ENCODE measurements around the gene MYCN.

The MYCN gene

GRCh38 chr2:15965564-15966019, 25.2 kb downstream of the MYCN start:
- CTCF ChIA-PET = no interaction called here
- POLR2A ChIA-PET = no interaction called here
- TF ChIP-seq PKNOX1 (IDR thresholded peaks at IDR 0.05) = no peak
- TF ChIP-seq ZNF384 (IDR thresholded peaks at IDR 0.05) = no peak
- no peak for TF ChIP-seq TARDBP (IDR thresholded peaks at IDR 0.05)
- no peak for TF ChIP-seq L3MBTL2 (conservative IDR thresholded peaks at IDR 0.05)
- no peak for TF ChIP-seq FOXM1 (IDR thresholded peaks at IDR 0.05; ENCODE audit: borderline replicate concordance)
- TF ChIP-seq ELF4 (IDR thresholded peaks at IDR 0.05) = no peak
- no peak for TF ChIP-seq NFRKB (IDR thresholded peaks at IDR 0.05)
- no peak for TF ChIP-seq CTBP1 (IDR thresholded peaks at IDR 0.05; ENCODE audit: borderline replicate concordance)
- no peak for TF ChIP-seq SUZ12 (IDR thresholded peaks at IDR 0.05)
- TF ChIP-seq FOXA1 (IDR thresholded peaks at IDR 0.05) = no peak
- no peak for TF ChIP-seq HDGF (IDR thresholded peaks at IDR 0.05; ENCODE audit: borderline replicate concordance)
- TF ChIP-seq ARNT (IDR thresholded peaks at IDR 0.05) = no peak
- no peak for TF ChIP-seq BHLHE40 (IDR thresholded peaks at IDR 0.05; ENCODE audit: borderline replicate concordance)
- TF ChIP-seq FOXK2 (IDR thresholded peaks at IDR 0.05) = no peak
- no peak for TF ChIP-seq LEF1 (IDR thresholded peaks at IDR 0.05; ENCODE audit: borderline replicate concordance)
- DNase-seq (ENCODE audit: extremely low spot score) = no peak

- CTCF ChIA-PET = no interaction called here
- POLR2A ChIA-PET = no interaction called here
- DNase-seq (ENCODE audit: extremely low spot score) = no peak
- no peak for TF ChIP-seq FOXM1 (IDR thresholded peaks at IDR 0.05; ENCODE audit: borderline replicate concordance)
- no peak for TF ChIP-seq ZNF384 (IDR thresholded peaks at IDR 0.05)
- no peak for TF ChIP-seq FOXK2 (IDR thresholded peaks at IDR 0.05)
Observed at GRCh38 chr2:15967415-15968279, 27.3 kb downstream of the MYCN start.

GRCh38 chr2:15968280-15969178, 28.2 kb downstream of the MYCN start:
- CTCF ChIA-PET = no interaction called here
- POLR2A ChIA-PET = no interaction called here
- TF ChIP-seq SUZ12 (IDR thresholded peaks at IDR 0.05) = no peak
- no peak for TF ChIP-seq HDGF (IDR thresholded peaks at IDR 0.05; ENCODE audit: borderline replicate concordance)
- TF ChIP-seq CTBP1 (IDR thresholded peaks at IDR 0.05; ENCODE audit: borderline replicate concordance) = no peak
- TF ChIP-seq ELF4 (IDR thresholded peaks at IDR 0.05) = no peak
- TF ChIP-seq FOXA1 (IDR thresholded peaks at IDR 0.05) = no peak
- no peak for TF ChIP-seq ZNF384 (IDR thresholded peaks at IDR 0.05)
- TF ChIP-seq SP1 (IDR thresholded peaks at IDR 0.05) = no peak
- TF ChIP-seq NFRKB (IDR thresholded peaks at IDR 0.05) = no peak
- no peak for TF ChIP-seq ARNT (IDR thresholded peaks at IDR 0.05)
- TF ChIP-seq FOXM1 (IDR thresholded peaks at IDR 0.05; ENCODE audit: borderline replicate concordance) = no peak
- TF ChIP-seq FOXK2 (IDR thresholded peaks at IDR 0.05) = no peak
- no peak for DNase-seq (ENCODE audit: extremely low spot score)

GRCh38 chr2:15969214-15969613, 28.9 kb downstream of the MYCN start:
- POLR2A ChIA-PET = no interaction called here
- DNase-seq (ENCODE audit: extremely low spot score) = no peak
- CTCF ChIA-PET = no interaction called here
- TF ChIP-seq SUZ12 (IDR thresholded peaks at IDR 0.05) (no peak), HDGF (IDR thresholded peaks at IDR 0.05; ENCODE audit: borderline replicate concordance) (no peak), NFRKB (IDR thresholded peaks at IDR 0.05) (no peak), L3MBTL2 (conservative IDR thresholded peaks at IDR 0.05) (no peak)

GRCh38 chr2:15970701-15971100, 30.4 kb downstream of the MYCN start:
- ChIA-PET CTCF (no interaction called here), POLR2A (no interaction called here)
- TF ChIP-seq CTBP1 (IDR thresholded peaks at IDR 0.05; ENCODE audit: borderline replicate concordance) (no peak), ELF4 (IDR thresholded peaks at IDR 0.05) (no peak), FOXK2 (IDR thresholded peaks at IDR 0.05) (no peak), FOXA1 (IDR thresholded peaks at IDR 0.05) (no peak), HDGF (IDR thresholded peaks at IDR 0.05; ENCODE audit: borderline replicate concordance) (no peak), LEF1 (IDR thresholded peaks at IDR 0.05; ENCODE audit: borderline replicate concordance) (no peak), FOXM1 (IDR thresholded peaks at IDR 0.05; ENCODE audit: borderline replicate concordance) (no peak), NFRKB (IDR thresholded peaks at IDR 0.05) (no peak), ARNT (IDR thresholded peaks at IDR 0.05) (no peak), L3MBTL2 (conservative IDR thresholded peaks at IDR 0.05) (no peak), SP1 (IDR thresholded peaks at IDR 0.05) (no peak), SUZ12 (IDR thresholded peaks at IDR 0.05) (no peak), BHLHE40 (IDR thresholded peaks at IDR 0.05; ENCODE audit: borderline replicate concordance) (no peak)
- no peak for DNase-seq (ENCODE audit: extremely low spot score)

- ChIA-PET CTCF (no interaction called here), POLR2A (no interaction called here)
- TF ChIP-seq ARNT (IDR thresholded peaks at IDR 0.05) (no peak), CTBP1 (IDR thresholded peaks at IDR 0.05; ENCODE audit: borderline replicate concordance) (no peak), PKNOX1 (IDR thresholded peaks at IDR 0.05) (no peak), ZNF384 (IDR thresholded peaks at IDR 0.05) (no peak), FOXM1 (IDR thresholded peaks at IDR 0.05; ENCODE audit: borderline replicate concordance) (no peak), HDGF (IDR thresholded peaks at IDR 0.05; ENCODE audit: borderline replicate concordance) (no peak), L3MBTL2 (conservative IDR thresholded peaks at IDR 0.05) (no peak), NFRKB (IDR thresholded peaks at IDR 0.05) (no peak)
- no peak for DNase-seq (ENCODE audit: extremely low spot score)
Observed at GRCh38 chr2:15971351-15971750, 31.0 kb downstream of the MYCN start.
